HL-60/S4 treated with retinoic acid at 250 ng/mL for 4 days and 3 days (cell line): ENCODE measurements around the gene CD84.
"Not testable (repeated sequence)": the region's sequence is repeated elsewhere in the genome, so short reads cannot be mapped to it uniquely, and the experiment has no call there.

ENCODE experiments used
- in situ Hi-C: fragments of 300-500 bp; cut with MboI; formaldehyde crosslinking; loops from 2 replicates; pipeline ENCODE4 v1.7.0; 2022; ENCODE audit warnings: low sequenced_read_pairs

The CD84 gene

GRCh38 chr1:160576390-160576789 lies 2.9 kb downstream of the CD84 start:
- in situ Hi-C loops: no loop called here

DNA sequence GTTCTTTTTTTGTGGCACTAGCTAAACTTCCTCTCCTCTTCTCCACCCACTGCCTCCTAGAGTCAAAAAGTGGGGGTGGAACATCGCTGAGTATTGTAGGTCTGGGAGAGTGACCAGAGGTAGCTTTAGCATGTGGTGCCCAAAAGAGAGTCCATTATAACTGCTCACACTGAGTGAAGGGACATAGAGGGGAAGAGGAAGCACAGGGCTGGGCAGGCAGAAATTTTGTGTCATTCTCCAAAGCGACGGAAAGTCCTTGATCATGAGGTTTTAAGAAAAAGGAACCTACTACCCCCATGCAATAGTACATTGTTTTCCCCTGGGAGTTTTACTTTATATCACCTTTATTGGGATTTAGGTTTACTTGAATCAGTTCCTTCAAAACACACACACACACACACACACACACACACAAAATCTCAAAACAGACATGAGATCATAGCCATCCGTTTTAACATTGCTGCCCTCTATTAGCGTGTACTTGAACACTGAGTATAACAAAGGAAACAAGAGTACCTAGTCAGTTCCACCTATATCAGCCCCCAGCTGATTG lies 4.1 kb downstream of the CD84 start:
- in situ Hi-C loops: no loop called here

DNA sequence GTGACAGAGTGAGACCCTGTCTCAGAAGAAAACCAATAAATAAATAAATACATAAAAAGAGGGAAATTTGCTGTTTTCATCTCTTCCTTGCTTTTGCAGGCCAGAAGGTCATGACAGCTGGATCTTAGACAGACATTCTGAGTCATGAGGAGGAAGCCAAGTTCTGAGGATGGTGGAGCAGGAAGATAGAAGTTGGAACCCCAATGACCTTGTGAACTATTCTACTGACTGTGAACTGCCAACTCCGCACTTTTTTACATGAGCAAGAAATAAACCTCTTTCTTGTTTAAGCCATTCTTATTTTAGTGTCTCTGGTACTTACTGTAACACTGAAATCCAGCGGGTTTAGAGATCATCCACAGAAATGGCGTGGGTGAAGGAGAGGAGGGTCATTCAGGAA lies 8.5 kb downstream of the CD84 start:
- in situ Hi-C loops: no loop called here

- in situ Hi-C loops: no loop called here
These were observed 9.5 kb downstream of the CD84 start for GRCh38 chr1:160569806-160570205.

DNA sequence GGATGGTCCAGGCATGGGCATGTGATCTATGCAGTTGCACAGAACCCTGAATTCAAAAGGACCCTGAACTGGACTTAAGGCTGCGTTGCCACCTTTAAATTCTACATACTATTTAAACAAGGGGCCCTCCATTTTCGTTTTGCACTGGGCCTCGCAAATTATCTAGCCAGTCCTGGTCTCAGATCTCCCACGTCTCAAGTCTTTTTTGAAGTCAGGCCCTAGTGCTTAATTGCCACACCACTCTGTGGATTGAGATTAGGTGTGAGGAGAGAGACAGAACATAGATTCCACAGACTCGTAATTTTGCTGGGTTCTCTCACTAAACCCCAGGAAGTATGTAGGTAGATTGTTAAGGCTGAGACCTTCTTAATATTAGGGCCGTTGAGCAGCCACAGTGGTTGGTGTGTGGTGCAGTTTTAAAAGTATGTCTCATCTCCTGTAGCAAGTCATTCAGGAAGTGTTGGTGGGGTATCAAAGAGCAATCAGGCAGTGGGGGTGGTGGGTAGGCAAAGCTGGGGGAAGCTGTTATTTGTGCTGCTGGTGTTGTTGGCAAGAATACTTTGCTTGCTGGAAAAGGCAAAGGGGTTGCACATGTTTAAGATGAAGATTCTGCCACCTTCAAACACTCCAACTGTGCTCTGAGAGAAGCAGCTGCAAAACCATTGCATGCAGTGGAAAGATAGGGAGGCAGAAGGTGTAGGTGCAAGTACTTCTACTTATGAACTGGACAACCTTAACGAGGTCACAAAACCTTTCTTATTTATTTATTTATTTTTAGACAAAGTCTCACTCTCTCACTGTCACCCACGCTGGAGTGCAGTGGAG lies 11.2 kb downstream of the CD84 start:
- in situ Hi-C loops: no loop called here

DNA sequence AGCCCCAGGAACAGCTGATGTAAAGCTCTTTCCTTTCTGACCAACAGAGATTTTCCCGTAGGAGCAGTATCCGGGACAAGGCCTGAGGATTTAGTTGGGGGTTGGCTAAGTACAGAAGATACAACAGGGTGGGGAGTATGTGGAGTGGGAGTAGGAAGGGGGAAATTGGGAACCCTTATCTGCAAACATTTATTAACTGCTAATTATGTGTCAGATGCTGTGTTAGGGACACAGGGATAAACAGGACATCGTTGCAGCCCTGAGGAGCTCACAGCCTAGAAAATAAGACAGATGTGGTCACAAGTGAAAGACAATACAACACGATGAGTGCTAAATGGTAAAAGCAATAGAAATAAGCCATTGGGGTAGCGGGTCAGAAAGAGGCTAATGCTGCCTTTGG lies 12.0 kb downstream of the CD84 start:
- in situ Hi-C loops: no loop called here

DNA sequence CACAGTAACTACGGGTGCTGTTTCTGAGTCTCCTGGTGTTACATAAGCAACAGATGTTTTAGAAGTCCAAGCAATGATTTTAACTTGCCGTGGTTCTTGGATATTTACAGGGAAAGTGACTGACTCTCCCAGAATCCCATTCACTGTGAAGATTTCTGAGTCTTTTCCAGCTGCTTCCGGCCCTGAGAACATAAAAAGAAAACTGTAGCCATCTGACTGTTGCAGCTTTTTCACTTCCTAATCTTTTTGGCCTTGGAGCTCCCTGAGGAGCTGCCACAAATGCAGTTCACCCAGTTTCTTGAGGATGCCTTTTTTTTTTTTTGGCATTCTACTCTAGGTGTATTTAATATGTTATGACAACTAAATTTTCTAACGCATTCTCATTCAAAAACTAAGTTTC lies 13.7 kb downstream of the CD84 start:
- in situ Hi-C loops: no loop called here

DNA sequence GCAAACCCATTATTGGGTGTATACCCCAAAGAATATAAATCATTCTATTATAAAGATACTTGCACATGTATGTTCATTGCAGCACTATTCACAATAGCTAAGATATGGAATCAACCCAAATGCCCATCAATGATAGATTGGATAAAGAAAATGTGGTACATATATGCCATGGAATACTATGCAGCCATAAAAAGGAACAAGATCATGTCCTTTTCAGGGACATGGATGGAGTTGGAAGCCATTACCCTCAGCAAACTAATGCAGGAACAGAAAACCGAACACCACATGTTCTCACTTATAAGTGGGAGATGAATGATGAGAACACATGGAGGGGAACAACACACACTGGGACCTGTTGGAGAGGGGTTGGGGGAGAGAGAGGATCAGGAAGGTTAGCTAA lies 16.1 kb downstream of the CD84 start:
- in situ Hi-C loops: not testable (repeated sequence)

GRCh38 chr1:160562745-160563144 lies 16.6 kb downstream of the CD84 start:
- in situ Hi-C loops: not testable (repeated sequence)

- in situ Hi-C loops: no loop called here
These were observed 18.5 kb downstream of the CD84 start for GRCh38 chr1:160560806-160561205.

DNA sequence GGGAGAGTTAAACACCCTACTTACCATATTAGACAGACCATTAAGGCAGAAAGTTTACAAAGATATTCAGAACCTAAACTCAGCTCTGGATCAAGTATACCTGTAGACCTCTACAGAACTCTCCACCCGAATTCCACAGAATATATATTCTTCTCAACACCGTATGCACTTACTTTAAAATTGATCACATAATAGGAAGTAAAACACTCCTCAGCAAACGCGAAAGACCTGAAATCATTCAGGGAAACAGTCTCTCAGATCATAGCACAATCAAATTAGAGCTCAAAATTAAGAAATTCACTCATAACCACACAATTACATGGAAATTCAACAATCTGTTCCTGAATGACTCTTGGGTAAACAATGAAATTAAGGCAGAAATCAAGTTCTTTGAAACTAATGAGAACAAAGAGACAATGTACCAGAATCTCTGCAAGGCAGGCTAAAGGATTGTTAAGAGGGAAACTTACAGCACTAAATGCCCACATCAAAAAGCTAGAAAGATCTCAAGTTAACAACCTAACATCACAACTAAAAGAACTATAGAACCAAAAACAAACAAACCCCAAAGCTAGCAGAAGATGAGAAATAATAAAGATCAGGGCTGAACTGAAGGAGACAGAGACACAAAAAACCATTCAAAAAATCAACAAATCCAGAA lies 19.1 kb downstream of the CD84 start:
- in situ Hi-C loops: no loop called here

GRCh38 chr1:160559437-160559836 lies 19.9 kb downstream of the CD84 start:
- in situ Hi-C loops: not testable (repeated sequence)

- in situ Hi-C loops: no loop called here
These were observed 20.5 kb downstream of the CD84 start for GRCh38 chr1:160558660-160559380.

DNA sequence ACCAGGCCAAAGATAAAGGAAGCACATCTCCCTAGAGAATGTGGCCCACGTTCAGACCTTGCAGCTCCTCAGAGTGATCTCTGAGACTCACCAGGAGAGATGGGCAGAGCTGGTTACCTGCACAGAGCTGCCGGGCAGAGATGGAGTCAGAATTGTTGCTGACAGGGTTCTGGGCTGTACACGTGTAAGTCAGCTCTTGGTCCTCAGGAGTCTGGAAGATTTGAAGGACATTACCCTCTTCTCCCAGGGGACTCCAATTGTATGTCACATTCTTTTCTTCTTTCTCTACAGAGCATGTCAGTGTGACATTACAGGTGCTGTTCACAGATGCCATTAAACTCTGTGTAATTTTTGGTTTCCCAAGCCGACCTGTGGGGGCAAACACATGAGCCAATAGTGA lies 25.5 kb downstream of the CD84 start:
- in situ Hi-C loops: no loop called here

- in situ Hi-C loops: no loop called here
These were observed 26.9 kb downstream of the CD84 start for GRCh38 chr1:160552425-160552824.

DNA sequence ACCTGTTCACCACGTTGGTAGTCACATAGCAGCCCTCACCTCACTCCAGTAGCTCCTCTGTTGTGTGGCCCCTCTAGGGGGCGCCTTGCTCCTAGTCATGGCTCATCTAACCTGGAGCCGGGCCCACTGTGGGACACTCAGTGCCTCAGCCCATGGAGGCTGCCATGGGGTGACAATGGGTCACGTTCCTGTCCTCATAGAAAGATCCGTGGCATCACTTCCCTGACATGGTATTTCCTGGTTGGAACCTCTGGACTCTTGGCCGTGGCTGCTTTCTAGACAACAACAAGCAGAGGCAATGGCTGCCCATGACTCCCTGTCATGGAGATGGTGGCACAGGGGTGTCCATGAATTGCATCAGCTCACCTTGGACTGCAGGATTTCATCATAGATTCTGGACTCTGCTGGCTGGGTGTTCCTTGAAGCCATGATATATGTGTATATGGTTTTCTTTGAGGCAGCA lies 28.7 kb downstream of the CD84 start:
- in situ Hi-C loops: no loop called here

DNA sequence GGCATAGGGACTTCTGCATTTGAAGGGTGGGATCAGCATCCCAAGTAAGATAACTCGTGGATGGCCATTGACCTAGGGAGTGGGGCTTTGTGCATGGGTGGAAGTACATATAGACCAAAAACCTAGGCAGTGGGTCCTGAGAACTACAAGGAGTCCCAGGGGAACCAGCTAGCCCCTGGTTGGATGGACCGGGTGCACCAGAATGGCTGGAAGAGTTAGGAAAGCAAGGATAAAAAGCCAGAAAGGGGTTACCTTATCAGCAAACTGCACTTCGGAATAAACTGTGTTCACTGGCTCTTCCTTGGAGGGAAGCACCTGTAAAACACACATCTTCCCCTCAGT lies 29.7 kb downstream of the CD84 start:
- in situ Hi-C loops: loop anchor here (10.0 kb wide), 1 partner anchor 55 kb away; no protein-coding TSS in a partner anchor

DNA sequence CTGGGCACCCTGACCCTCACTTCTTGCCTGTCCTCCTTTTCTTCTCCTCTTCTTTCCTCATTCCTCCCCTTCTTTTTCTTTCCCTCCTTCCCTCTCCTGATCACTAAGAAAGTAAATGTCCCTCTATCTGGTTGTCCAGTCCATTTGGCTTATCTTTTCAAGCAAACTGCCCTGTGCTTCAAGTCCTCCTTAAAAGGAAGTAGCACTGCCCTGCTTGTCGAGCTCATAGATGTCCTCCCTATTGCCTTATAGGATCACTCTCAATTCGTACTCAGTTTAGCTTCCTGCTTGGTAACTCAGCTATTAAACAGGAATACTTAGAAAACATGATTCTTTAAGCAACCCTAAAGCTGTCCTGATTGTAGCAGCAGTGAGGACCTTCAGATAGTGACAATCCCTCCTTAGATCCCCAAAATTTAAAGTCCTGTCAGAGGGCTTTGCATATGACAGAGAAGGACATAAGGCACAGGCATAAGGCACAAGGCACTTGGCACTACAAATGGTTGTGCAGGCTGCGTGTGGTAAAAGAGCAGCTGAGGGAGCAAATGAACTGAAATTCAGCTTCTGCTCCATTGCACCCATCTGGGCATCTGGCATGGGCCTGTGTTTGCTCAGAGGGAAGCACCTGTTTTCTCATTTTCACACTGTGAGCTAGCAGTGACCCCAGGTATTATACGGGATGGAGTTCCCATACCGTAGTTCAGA lies 30.2 kb downstream of the CD84 start:
- in situ Hi-C loops: loop anchor here (10.0 kb wide), 1 partner anchor 56 kb away; no protein-coding TSS in a partner anchor

- in situ Hi-C loops: loop anchor here (10.0 kb wide), 1 partner anchor 57 kb away; no protein-coding TSS in a partner anchor
These were observed 31.1 kb downstream of the CD84 start for GRCh38 chr1:160548183-160548582.

DNA sequence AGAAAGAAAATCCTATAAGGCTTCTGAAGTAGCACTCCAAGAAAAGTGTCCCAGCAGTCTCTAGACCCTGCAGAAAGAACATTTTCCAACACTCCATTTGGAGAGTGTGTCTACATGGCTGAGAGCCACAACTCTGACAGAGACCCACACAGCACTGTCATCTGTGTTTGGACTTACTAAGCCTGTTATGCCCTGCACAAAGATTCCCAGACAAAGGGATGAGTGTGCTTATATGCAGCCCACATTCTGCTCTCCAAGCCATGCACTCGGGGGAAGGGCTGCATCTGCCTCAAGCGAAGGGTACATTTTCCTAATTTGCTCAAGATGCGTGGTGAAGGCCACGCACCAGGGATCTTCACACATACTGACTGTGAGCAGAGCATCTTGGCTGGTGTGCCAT lies 31.9 kb downstream of the CD84 start:
- in situ Hi-C loops: loop anchor here (10.0 kb wide), 1 partner anchor 57 kb away; no protein-coding TSS in a partner anchor

DNA sequence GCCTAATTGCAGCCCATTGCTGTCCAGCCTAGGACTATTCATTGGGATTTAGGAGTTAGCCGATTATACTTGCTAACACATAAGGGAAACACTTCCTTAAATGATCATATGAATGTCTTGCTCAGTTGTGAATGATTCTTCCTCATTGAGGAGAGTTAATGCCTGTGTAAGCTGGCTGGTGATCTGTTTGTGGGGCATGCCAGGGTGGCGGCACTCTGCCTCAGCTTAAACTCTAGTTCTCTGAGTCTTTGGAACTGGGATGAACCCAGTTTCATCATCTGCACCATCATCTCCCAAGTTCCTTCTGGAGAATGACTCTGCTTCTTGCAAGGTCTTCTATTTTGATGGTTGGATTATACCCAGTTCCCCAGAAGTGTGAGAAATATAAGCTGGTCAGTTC lies 32.4 kb downstream of the CD84 start:
- in situ Hi-C loops: loop anchor here (10.0 kb wide), 1 partner anchor 58 kb away; no protein-coding TSS in a partner anchor
